Common myeloid progenitor, CD34-positive (primary cell): Measurements from ENCODE around the gene RIPOR3.

Source experiments
- CTCF ChIA-PET: fragments of 350-600 bp; sonication (Branson Sonifier 250); formaldehyde crosslinking; loops from one replicate; lab custom pipeline; 2021; ENCODE audit warnings: antibody characterized with exemption; lab: Charles Lee
- POLR2A ChIA-PET: fragments of 350-600 bp; sonication (Branson Sonifier 250); formaldehyde crosslinking; loops from one replicate; lab custom pipeline; 2021; ENCODE audit warnings: antibody characterized with exemption; lab: Charles Lee
- DNase-seq, 3 donors: peaks; one replicate each; pipeline versions ENCODE4 v3.0.0 to v3.0.0-alpha.2; 2013
- H3K27ac ChIP-seq, 2 experiments: 1 replicate in 1 of 2; 2 replicates in 1 of 2; pipeline ENCODE4 v1.7.0; 2013; ENCODE audit warnings: inconsistent platforms in 2 of 2, low read length in 2 of 2, mild to moderate bottlenecking in 2 of 2, low read depth in 1 of 2, moderate library complexity in 1 of 2; ENCODE audit not compliant: severe bottlenecking in 2 of 2, insufficient read depth in 1 of 2, poor library complexity in 1 of 2
- H3K27me3 ChIP-seq, 5 experiments: replicated peaks in 2 of 5; 1 replicate in 3 of 5; 2 replicates in 2 of 5; pipeline versions ENCODE4 v1.6.1 to v1.7.0; 2013; ENCODE audit warnings: low read length in 4 of 5, mild to moderate bottlenecking in 2 of 5, moderate library complexity in 2 of 5, inconsistent platforms in 1 of 5; ENCODE audit not compliant: insufficient read depth in 5 of 5, control insufficient read depth in 4 of 5
- H3K36me3 ChIP-seq, 4 experiments: 1 replicate in 2 of 4; 2 replicates in 2 of 4; pipeline versions ENCODE4 v1.6.1 to v1.7.0; 2013; ENCODE audit warnings: low read length in 3 of 4, control low read depth in 1 of 4, mild to moderate bottlenecking in 1 of 4; ENCODE audit not compliant: control insufficient read depth in 4 of 4, insufficient read depth in 4 of 4
- H3K4me1 ChIP-seq, 4 experiments: 1 replicate in 3 of 4; 2 replicates in 1 of 4; pipeline versions ENCODE4 v1.6.1 to v1.7.1; 2013; ENCODE audit warnings: low read length in 3 of 4, mild to moderate bottlenecking in 3 of 4, control low read depth in 1 of 4, inconsistent platforms in 1 of 4, moderate library complexity in 1 of 4; ENCODE audit not compliant: control insufficient read depth in 4 of 4, insufficient read depth in 4 of 4; ENCODE audit errors: control extremely low read depth in 1 of 4
- H3K4me3 ChIP-seq, 7 experiments: 1 replicate in 4 of 7; 2 replicates in 3 of 7; pipeline versions ENCODE4 v1.5.1 to v1.7.0; 2013; ENCODE audit warnings: mild to moderate bottlenecking in 7 of 7, low read length in 6 of 7, moderate library complexity in 6 of 7, inconsistent platforms in 2 of 7, low read depth in 2 of 7, control low read depth in 1 of 7; ENCODE audit not compliant: insufficient read depth in 4 of 7, control insufficient read depth in 1 of 7; ENCODE audit errors: extremely low read depth in 1 of 7
- H3K9me3 ChIP-seq, 5 experiments: 1 replicate in 4 of 5; 2 replicates in 1 of 5; pipeline versions ENCODE4 v1.6.1 to v1.7.1; 2013; ENCODE audit warnings: low read length in 4 of 5, mild to moderate bottlenecking in 2 of 5, inconsistent platforms in 1 of 5, low read depth in 1 of 5, moderate library complexity in 1 of 5; ENCODE audit not compliant: control insufficient read depth in 4 of 5, insufficient read depth in 2 of 5; ENCODE audit errors: control extremely low read depth in 1 of 5
- WGBS: methylation state at CpG from one replicate; pipeline ENCODE4 v1.1.5; 2013; ENCODE audit not compliant: insufficient coverage; 5-methylcytosine and 5-hydroxymethylcytosine counted together

RIPOR3 gene

DNA sequence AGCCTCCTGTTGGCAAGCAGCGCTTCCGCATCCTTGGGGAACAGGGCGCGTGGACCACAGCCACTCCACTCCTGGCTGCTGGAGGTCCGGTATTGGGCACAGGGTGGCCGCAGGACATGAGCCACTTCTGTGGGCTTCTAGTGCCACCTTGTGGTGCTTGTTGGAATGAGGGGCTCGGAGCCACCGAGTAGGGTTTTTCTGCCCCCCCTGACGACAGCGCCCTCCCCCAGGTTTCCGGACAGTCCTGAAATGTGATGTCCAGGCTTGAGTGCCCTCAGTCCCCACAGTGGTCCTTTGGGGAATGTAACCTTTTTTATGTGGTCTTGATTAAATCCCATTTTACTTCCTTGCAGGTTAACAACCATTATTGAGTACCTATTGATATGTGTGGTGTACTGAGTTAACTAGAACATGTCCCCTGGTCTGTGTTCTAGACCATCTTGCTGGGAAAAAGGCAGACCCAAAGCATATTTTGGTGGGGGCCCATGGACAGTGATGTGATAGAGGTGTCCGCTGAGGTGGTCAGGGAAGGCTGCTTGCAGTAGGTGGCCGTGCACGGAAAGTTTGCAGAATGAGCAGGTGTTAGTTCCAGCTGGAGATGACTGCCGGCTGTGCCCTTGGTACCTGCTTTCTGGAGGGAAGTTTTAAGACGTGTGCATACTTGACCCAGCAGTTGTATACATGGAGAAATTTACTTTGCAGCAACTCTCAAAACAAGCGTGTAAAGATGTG, 111.2 kb downstream of the RIPOR3 start:
- H3K4me1 ChIP-seq: peaks cover 0 to 9% (median 0%) of the 10 kb centered on the region in 4 experiments
- H3K9me3 ChIP-seq: no peaks in the 10 kb centered on the region
- ChIA-PET CTCF (interaction anchor here (0.7 to 3.0 kb wide), 25 partner anchors 11 to 411 kb away, joined by 3 to 19 read pairs (median 4); partner anchors contain the start of gene CEBPB), POLR2A (interaction anchor here (0.6 kb wide), 1 partner anchor 64 kb away, joined by 3 read pairs; no protein-coding TSS in a partner anchor)
- H3K4me3 ChIP-seq: no peak overlapping the region
- H3K27ac ChIP-seq: no peak overlapping the region
- no peaks in the 10 kb centered on the region for H3K27me3 ChIP-seq
- DNase-seq: peak; percentile 29 to 48 (median 46)
- 83% methylated on average over 14 of the region's 17 CpGs for WGBS
- peaks cover 21 to 91% (median 78%) of the 10 kb centered on the region in 4 experiments for H3K36me3 ChIP-seq

DNA sequence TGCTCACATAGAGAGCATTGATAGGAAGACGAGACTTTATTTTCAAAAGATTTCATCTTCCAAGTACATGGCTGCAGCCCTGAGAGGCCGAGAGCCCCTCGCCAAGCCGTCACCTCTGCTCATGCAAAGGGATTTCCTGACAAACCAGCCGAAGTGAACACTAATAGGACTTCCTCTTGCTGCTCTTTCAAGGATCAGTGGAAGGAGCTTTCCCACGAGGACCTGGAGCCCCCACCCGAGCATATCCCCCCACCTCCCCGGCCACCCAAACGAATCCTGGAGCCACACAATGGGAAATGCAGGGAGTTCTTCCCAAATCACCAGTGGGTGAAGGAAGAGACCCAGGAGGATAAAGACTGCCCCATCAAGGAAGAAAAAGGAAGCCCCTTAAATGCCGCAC, 111.8 kb downstream of the RIPOR3 start:
- H3K27me3 ChIP-seq: no peaks in the 10 kb centered on the region
- ChIA-PET POLR2A (no interaction called here), CTCF (interaction anchor here (0.7 to 3.0 kb wide), 25 partner anchors 10 to 421 kb away, joined by 3 to 19 read pairs (median 4); partner anchors contain the start of gene CEBPB)
- H3K4me3 ChIP-seq: no peak overlapping the region
- H3K27ac ChIP-seq: no peak overlapping the region
- WGBS: 78% methylated on average over 6 of the region's 10 CpGs
- H3K9me3 ChIP-seq: no peaks in the 10 kb centered on the region
- H3K36me3 ChIP-seq: peaks cover 19 to 93% (median 80%) of the 10 kb centered on the region in 4 experiments
- no peak for DNase-seq
- peaks cover 0 to 9% (median 0%) of the 10 kb centered on the region in 4 experiments for H3K4me1 ChIP-seq

DNA sequence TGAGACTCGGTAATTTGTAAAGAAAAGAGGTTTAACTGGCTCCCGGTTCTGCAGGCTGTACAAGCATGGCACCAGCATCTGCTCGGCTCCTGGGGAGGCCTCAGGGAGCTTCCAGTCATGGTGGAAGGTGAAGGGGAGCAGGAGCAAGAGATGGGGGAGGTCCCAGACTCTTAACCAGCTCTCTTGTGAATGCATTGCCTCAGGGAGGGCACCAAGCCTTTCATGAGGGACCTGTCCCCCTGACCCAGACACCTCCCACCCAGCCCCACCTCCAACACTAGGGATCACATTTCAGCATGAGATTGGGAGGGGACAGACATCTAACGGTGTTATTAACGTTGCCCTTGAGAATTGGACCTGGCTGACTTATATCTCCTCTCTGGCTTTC, 112.6 kb downstream of the RIPOR3 start:
- Histone ChIP-seq H3K9me3 (no peaks in the 10 kb centered on the region), H3K4me1 (peaks cover 0 to 13% (median 3%) of the 10 kb centered on the region in 4 experiments), H3K36me3 (peaks cover 20 to 95% (median 78%) of the 10 kb centered on the region in 4 experiments), H3K4me3 (no peak overlapping the region), H3K27ac (no peak overlapping the region), H3K27me3 (no peaks in the 10 kb centered on the region)
- WGBS: 77% methylated on average over 5 of the region's 5 CpGs
- CTCF ChIA-PET: interaction anchor here (0.8 to 3.0 kb wide), 15 partner anchors 9 to 402 kb away, joined by 3 to 19 read pairs (median 5); partner anchors contain the start of gene CEBPB
- POLR2A ChIA-PET: no interaction called here
- no peak for DNase-seq

DNA sequence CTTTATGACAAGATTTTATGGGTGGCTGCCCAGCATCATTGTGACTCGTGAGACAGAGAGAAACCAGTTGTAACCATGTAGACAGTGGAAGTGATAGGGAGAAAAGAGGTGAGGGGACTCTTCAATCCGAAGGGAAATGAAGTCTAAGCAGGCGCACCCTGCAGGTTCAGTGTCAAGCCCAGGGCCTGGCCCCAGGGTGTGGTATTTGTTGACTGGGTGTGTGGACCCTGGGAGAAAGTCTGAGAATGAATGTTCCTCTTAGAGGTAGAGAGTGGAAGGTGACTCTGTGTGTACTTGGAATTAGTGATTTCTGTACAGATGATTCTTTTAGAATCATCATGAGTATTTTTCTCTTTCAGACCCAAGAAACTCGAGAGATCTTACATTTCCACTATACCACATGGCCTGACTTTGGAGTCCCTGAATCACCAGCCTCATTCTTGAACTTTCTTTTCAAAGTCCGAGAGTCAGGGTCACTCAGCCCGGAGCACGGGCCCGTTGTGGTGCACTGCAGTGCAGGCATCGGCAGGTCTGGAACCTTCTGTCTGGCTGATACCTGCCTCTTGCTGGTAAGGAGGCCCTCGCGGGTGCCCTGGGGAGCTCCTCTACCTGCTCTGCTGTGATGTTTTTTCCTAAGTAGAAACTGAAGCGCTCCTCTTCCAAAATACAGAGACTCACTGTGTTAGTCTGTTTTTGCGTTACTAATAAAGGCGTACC, 113.1 kb downstream of the RIPOR3 start:
- CTCF ChIA-PET: interaction anchor here (1.1 to 55.4 kb wide), 12 partner anchors 9 to 393 kb away, joined by 3 to 906 read pairs (median 16); partner anchors contain the start of gene PTPN1
- POLR2A ChIA-PET: no interaction called here
- 97% methylated on average over 14 of the region's 14 CpGs for WGBS
- H3K4me3 ChIP-seq: no peak overlapping the region
- H3K27me3 ChIP-seq: no peaks in the 10 kb centered on the region
- H3K4me1 ChIP-seq: peaks cover 0 to 19% (median 7%) of the 10 kb centered on the region in 4 experiments
- H3K9me3 ChIP-seq: no peaks in the 10 kb centered on the region
- H3K27ac ChIP-seq: no peak overlapping the region
- no peak for DNase-seq
- peaks cover 16 to 91% (median 72%) of the 10 kb centered on the region in 4 experiments for H3K36me3 ChIP-seq

DNA sequence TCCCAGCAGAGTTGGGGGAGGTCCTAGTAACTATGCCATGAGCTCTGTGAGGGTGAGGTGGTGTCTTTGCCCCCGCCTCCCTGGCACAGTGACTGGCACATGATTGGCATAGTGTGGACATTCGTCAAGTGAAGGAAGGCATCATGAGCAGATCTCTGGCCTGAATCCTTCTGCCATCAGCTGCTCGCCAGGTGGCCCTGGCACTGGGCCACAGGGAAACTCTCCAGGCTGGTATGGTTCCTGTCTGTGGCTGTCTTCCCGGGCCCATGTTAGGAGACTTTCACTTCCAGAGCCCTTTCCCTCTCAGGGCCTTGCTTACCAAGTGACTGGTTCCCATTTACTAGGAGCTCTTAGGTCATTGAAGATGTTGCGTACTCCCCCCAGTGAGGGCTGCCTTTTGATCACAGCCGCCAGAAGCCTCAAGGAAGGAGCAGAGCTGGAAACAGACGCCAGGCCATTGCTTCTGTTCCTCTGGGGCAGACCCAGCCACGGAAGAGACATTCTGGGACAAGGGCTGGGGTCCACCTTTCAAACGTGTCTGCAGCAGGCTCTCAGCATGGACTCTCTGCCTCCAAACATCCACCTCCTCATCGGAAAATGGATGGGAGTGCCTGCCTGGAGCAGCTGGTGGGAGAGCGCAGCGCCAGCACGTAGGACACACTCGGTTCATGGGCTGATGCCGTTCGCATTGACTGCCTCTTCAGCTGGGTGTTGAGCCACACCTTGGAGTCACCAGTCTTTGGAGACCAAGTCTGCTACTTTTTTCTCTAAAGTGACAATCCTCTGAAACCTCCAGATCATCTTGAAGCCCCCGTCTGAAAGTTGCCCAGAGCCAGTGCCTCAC, 113.9 kb downstream of the RIPOR3 start:
- DNase-seq: no peak
- Histone ChIP-seq H3K9me3 (no peaks in the 10 kb centered on the region), H3K4me1 (peaks cover under 1 to 27% (median 15%) of the 10 kb centered on the region in 4 experiments), H3K4me3 (no peak overlapping the region), H3K27ac (no peak overlapping the region), H3K36me3 (peaks cover 16 to 83% (median 65%) of the 10 kb centered on the region in 4 experiments), H3K27me3 (no peaks in the 10 kb centered on the region)
- CTCF ChIA-PET: interaction anchor here (1.0 to 55.4 kb wide), 12 partner anchors 9 to 506 kb away, joined by 3 to 906 read pairs (median 20); partner anchors contain the start of gene PTPN1
- POLR2A ChIA-PET: no interaction called here
- 96% methylated on average over 17 of the region's 17 CpGs for whole genome bisulfite sequencing

DNA sequence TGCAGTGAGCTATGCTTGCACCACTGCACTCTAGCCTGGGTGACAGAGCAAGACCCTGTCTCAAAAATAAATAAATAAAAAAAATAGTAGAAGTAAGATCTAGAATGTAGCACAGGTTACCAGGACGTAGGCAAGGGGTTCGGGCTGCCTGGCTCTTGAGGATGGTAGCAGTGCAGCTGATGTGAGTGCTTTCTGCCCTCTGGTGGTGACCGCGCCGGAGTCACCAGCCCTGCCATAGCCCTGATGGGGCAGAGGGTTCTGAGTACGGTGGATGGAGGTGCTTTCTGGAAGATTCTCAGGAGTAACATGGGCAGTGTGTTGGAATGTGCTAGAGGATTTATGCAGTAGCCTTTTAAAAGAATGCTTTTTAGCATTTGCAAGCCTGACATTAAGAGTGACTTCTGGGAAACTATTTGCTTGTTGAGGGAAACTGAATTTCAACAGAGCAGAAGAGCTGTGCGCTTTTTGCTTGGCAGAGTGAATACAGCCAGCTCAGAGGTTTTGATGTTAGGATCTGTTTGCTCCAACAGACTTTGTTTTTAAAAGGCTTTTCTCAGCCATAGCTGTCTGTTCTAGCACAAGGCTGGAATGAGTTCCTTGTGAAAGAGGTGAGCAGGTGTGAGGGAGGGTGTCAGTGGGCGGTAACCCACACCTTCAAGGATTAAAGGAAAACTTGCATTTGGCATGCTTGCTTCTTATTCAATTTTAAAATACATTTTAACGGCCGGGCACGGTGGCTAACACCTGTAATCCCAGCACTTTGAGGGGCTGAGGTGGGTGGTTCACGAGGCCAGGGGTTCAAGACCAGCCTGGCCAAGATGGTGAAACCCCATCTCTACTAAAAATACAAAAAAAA, 115.2 kb downstream of the RIPOR3 start:
- ChIA-PET POLR2A (interaction anchor here (0.6 kb wide), 1 partner anchor 610 kb away, joined by 5 read pairs; no protein-coding TSS in a partner anchor), CTCF (interaction anchor here (0.6 to 55.4 kb wide), 27 partner anchors 9 to 504 kb away, joined by 3 to 906 read pairs (median 5); partner anchors contain the start of gene PTPN1)
- peak; percentile 69 to 81 (median 81) for DNase-seq
- 56% methylated on average over 8 of the region's 12 CpGs for WGBS
- no peak overlapping the region for H3K27ac ChIP-seq
- no peaks in the 10 kb centered on the region for H3K27me3 ChIP-seq
- H3K9me3 ChIP-seq: no peaks in the 10 kb centered on the region
- peaks cover 16 to 72% (median 52%) of the 10 kb centered on the region in 4 experiments for H3K36me3 ChIP-seq
- no peak overlapping the region for H3K4me3 ChIP-seq
- H3K4me1 ChIP-seq: peaks cover 5 to 40% (median 26%) of the 10 kb centered on the region in 4 experiments
